Panc1 (cell line): ENCODE results near the gene TMEM219. TPM values are rescaled to one million over a fixed set of nuclear protein-coding genes. Genes with fewer than 3 reads are reported as not detected.

Experiments
- ATAC-seq: fragments of 200-7000 bp; cut with Tn5 transposase; 2 replicates; pipeline ENCODE4 v1.9.1; 2020; ENCODE audit warnings: mild to moderate bottlenecking, moderate library complexity
- BruUV-seq: library from RNA; stranded (reverse); fragments of 400-500 nt; replicated peaks from 2 replicates; lab custom pipeline; 2021; lab: Mats Ljungman, UMichigan
- CTCF ChIA-PET: fragments of 300-600 bp; sonication (Branson Sonifier 250); formaldehyde crosslinking; loops from one replicate; lab custom pipeline; 2022; ENCODE audit warnings: antibody characterized with exemption; lab: Charles Lee
- POLR2A ChIA-PET: fragments of 300-600 bp; sonication (Branson Sonifier 250); formaldehyde crosslinking; loops from one replicate; lab custom pipeline; 2022; ENCODE audit warnings: antibody characterized with exemption; lab: Charles Lee
- DNase-seq: peaks from one replicate; pipeline ENCODE4 v3.0.0-alpha.2; 2010; ENCODE audit warnings: low read depth, low spot score
- H3K27ac ChIP-seq: 2 replicates; pipeline ENCODE4 v1.5.1; 2011; ENCODE audit warnings: mild to moderate bottlenecking, low read length, inconsistent platforms
- H3K27me3 ChIP-seq: fragments of 200-500 bp; sonication (Bioruptor generic); 2 replicates; pipeline ENCODE4 v1.6.0; 2014; ENCODE audit warnings: low read length, inconsistent platforms; ENCODE audit not compliant: control insufficient read depth, insufficient read depth
- H3K36me3 ChIP-seq: fragments of 200-500 bp; sonication (Bioruptor generic); 2 replicates; pipeline ENCODE4 v1.5.1; 2014; ENCODE audit warnings: inconsistent platforms, mild to moderate bottlenecking, low read length, moderate library complexity; ENCODE audit not compliant: control insufficient read depth, insufficient read depth
- H3K4me1 ChIP-seq: 2 replicates; pipeline ENCODE4 v1.5.1; 2011; ENCODE audit warnings: inconsistent platforms, mild to moderate bottlenecking, low read length, moderate library complexity; ENCODE audit not compliant: control insufficient read depth, insufficient read depth
- H3K4me3 ChIP-seq, 2 experiments: 2 replicates each; pipeline ENCODE4 v1.5.1; 2011 to 2012; ENCODE audit warnings: low read depth in 2 of 2, low read length in 2 of 2, mild to moderate bottlenecking in 2 of 2, inconsistent platforms in 1 of 2, moderate library complexity in 1 of 2
- H3K9me3 ChIP-seq: fragments of 200-500 bp; sonication (Bioruptor generic); 2 replicates; pipeline ENCODE4 v1.5.1; 2014; ENCODE audit warnings: low read depth, mild to moderate bottlenecking, inconsistent platforms, low read length, moderate library complexity; ENCODE audit not compliant: control insufficient read depth, insufficient read depth
- POLR2AphosphoS5 ChIP-seq: IDR thresholded peaks from 2 replicates; pipeline ENCODE4 v1.6.1; 2012; ENCODE audit warnings: mild to moderate bottlenecking, low read depth, low read length, moderate library complexity
- SIN3A ChIP-seq: IDR thresholded peaks from 2 replicates; pipeline ENCODE4 v1.6.1; 2012; ENCODE audit warnings: low read depth, mild to moderate bottlenecking, low read length, moderate library complexity, borderline replicate concordance; ENCODE audit not compliant: insufficient read depth
- TCF7L2 ChIP-seq: IDR thresholded peaks from 2 replicates; pipeline ENCODE4 v1.6.1; 2011; ENCODE audit warnings: mild to moderate bottlenecking, low read depth, low read length, inconsistent platforms
- in situ Hi-C: cut with HindIII; loops from 2 replicates; pipeline ENCODE4 v1.10.0; 2016; ENCODE audit warnings: low sequenced_read_pairs, low pct_unique_long_range_greater_than_20kb
- intact Hi-C: fragments of 100-400 bp; cut with micrococcal nuclease; formaldehyde crosslinking; loops from one replicate; pipeline ENCODE4 v1.10.0; 2022; ENCODE audit not compliant: unreplicated experiment
- total RNA-seq: library from RNA; stranded (reverse); gene quantifications from one replicate; pipeline ENCODE4 v1.2.1, GENCODE V29; 2021; ENCODE audit not compliant: unreplicated experiment
- TF ChIP-seq, protein P1 (sequence below): fragments of 450-650 bp; IDR thresholded peaks from 2 replicates; pipeline ENCODE4 v1.5.1; 2017; ENCODE audit warnings: mild to moderate bottlenecking
- TF ChIP-seq, protein P2 (sequence below), 2 experiments: IDR thresholded peaks; 2 replicates each; pipeline ENCODE4 v1.6.1; 2011 to 2012; ENCODE audit warnings: low read depth in 2 of 2, control low read depth in 1 of 2, low read length in 1 of 2, mild to moderate bottlenecking in 1 of 2, moderate library complexity in 1 of 2; ENCODE audit not compliant: insufficient read depth in 1 of 2

Gene TMEM219
- total RNA-seq, 1 experiment from 2014 or later = 161 TPM

DNA sequence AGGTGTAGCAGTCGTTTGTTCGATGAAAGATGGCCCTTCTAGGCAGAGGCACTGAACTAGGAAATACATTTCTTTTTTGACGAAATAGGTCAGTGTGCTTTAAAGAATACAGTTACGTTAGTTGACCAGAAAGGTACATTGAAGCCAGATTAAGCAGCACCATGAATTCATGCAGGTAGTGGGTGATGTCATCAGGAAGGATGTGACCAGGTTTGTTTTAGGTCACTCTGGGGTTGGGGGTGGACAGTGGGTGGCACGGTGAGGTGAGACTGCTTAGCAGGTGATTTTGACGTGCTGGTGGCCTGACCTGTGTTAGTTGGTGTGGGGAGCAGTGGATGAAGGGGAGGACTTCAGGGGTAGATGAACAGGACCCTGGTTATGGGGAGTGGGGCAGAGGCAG lies 37.7 kb downstream of the TMEM219 start:
- intact Hi-C loops (no loop called here), in situ Hi-C loops (no loop called here)
- ChIA-PET POLR2A (no interaction called here), CTCF (no interaction called here)
- Histone ChIP-seq H3K4me3 (no peak overlapping the region), H3K9me3 (no peaks in the 10 kb centered on the region), H3K4me1 (peaks cover 9% of the 10 kb centered on the region), H3K27me3 (no peaks in the 10 kb centered on the region), H3K27ac (no peak overlapping the region), H3K36me3 (peaks cover 2% of the 10 kb centered on the region)
- no TSS peak for BruUV-seq
- DNase-seq = no peak
- ATAC-seq = no peak
- TF ChIP-seq TCF7L2 = no peak
- no peak for TF ChIP-seq SIN3A
- TF ChIP-seq, protein P1, sequence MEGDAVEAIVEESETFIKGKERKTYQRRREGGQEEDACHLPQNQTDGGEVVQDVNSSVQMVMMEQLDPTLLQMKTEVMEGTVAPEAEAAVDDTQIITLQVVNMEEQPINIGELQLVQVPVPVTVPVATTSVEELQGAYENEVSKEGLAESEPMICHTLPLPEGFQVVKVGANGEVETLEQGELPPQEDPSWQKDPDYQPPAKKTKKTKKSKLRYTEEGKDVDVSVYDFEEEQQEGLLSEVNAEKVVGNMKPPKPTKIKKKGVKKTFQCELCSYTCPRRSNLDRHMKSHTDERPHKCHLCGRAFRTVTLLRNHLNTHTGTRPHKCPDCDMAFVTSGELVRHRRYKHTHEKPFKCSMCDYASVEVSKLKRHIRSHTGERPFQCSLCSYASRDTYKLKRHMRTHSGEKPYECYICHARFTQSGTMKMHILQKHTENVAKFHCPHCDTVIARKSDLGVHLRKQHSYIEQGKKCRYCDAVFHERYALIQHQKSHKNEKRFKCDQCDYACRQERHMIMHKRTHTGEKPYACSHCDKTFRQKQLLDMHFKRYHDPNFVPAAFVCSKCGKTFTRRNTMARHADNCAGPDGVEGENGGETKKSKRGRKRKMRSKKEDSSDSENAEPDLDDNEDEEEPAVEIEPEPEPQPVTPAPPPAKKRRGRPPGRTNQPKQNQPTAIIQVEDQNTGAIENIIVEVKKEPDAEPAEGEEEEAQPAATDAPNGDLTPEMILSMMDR = no peak
- TF ChIP-seq POLR2AphosphoS5 = no peak

DNA sequence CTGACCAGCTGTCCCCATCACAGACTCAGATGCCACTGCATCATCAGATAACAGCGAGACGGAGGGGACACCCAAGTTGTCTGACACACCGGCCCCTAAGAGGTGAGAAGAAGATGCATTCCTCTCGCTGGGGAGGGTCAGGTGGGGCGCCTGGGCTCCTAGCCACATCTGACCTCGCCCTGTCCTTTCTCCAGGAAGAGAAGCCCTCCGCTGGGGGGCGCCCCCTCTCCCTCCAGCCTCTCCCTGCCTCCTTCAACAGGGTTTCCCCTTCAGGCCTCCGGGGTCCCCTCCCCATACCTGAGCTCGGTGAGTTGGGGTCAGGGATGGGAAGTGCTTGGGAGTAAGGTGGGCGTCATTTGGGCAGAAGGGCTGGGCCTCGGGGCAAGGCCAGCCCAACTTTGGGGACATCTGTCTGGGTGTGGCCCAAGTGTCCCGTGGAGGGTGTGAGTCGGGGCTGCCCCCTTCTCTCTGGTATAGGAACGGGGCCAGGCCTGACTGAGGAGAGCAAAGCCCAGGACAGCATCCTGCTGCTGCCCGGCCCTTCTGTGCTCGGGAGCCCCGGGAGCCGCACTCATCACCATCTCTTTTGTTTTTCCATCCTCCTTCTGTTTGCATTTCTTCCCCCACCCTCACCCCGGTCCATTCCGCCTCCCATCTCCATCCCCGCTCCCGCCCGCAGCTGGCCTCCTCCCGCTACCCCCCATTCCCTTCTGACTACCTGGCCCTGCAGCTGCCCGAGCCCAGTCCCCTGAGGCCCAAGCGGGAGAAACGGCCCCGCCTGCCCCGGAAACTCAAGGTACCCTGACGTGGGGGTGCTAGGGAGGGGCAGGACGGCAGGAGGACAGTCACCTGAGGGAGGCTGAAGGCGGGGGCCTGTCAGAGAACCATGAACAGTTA lies 39.1 kb downstream of the TMEM219 start:
- no peak overlapping the region for H3K4me3 ChIP-seq
- POLR2A ChIA-PET = interaction anchor here (0.6 kb wide), 1 partner anchor 101 kb away, joined by 3 read pairs; the partner anchor contains the start of gene SEZ6L2
- H3K27ac ChIP-seq = no peak overlapping the region
- TF ChIP-seq, protein P1 = no peak
- TF ChIP-seq TCF7L2 (no peak), SIN3A (no peak), POLR2AphosphoS5 (no peak)
- TF ChIP-seq, protein P2, sequence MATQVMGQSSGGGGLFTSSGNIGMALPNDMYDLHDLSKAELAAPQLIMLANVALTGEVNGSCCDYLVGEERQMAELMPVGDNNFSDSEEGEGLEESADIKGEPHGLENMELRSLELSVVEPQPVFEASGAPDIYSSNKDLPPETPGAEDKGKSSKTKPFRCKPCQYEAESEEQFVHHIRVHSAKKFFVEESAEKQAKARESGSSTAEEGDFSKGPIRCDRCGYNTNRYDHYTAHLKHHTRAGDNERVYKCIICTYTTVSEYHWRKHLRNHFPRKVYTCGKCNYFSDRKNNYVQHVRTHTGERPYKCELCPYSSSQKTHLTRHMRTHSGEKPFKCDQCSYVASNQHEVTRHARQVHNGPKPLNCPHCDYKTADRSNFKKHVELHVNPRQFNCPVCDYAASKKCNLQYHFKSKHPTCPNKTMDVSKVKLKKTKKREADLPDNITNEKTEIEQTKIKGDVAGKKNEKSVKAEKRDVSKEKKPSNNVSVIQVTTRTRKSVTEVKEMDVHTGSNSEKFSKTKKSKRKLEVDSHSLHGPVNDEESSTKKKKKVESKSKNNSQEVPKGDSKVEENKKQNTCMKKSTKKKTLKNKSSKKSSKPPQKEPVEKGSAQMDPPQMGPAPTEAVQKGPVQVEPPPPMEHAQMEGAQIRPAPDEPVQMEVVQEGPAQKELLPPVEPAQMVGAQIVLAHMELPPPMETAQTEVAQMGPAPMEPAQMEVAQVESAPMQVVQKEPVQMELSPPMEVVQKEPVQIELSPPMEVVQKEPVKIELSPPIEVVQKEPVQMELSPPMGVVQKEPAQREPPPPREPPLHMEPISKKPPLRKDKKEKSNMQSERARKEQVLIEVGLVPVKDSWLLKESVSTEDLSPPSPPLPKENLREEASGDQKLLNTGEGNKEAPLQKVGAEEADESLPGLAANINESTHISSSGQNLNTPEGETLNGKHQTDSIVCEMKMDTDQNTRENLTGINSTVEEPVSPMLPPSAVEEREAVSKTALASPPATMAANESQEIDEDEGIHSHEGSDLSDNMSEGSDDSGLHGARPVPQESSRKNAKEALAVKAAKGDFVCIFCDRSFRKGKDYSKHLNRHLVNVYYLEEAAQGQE (IDR thresholded peaks at IDR 0.05; ENCODE audit: insufficient read depth in 1 of 2, low read depth in 2 of 2, low read length in 1 of 2) = no peak
- peaks cover 7% of the 10 kb centered on the region for H3K4me1 ChIP-seq
- no peaks in the 10 kb centered on the region for H3K9me3 ChIP-seq
- CTCF ChIA-PET = no interaction called here
- ATAC-seq (no peak), DNase-seq (no peak)
- H3K36me3 ChIP-seq = peaks cover 2% of the 10 kb centered on the region
- intact Hi-C loops (no loop called here), in situ Hi-C loops (no loop called here)
- no peaks in the 10 kb centered on the region for H3K27me3 ChIP-seq
- no TSS peak for BruUV-seq
